VCaP (cell line): ENCODE results near the gene RFWD3.
A peak's percentile ranks its signal among the peaks of the same experiment; 100 is the strongest.

Experiments used
- H3K27ac ChIP-seq: fragments of 450-650 bp; 2 replicates; pipeline ENCODE4 v1.5.1; 2017
- CTCF ChIP-seq: fragments of 450-650 bp; conservative IDR thresholded peaks from 2 replicates; pipeline ENCODE4 v1.5.1; 2017; ENCODE audit warnings: mild to moderate bottlenecking, moderate library complexity

The RFWD3 gene

GRCh38 chr16:74666425-74667254 lies at the start of gene RFWD3:
Gene RFWD3 (minus strand): TSS chr16:74666877. CDS start chr16:74661449, 5,428 bp downstream.
- TF ChIP-seq CTCF, result no peak
- peak within 1 kb of the TSS; percentile 71 for H3K27ac ChIP-seq

GRCh38 chr16:74716355-74716754 lies 49.7 kb upstream of the RFWD3 start:
- no peak for TF ChIP-seq CTCF
- no peak overlapping the region for H3K27ac ChIP-seq

- H3K27ac ChIP-seq, result no peak overlapping the region
- no peak for TF ChIP-seq CTCF
These were observed 47.2 kb upstream of the RFWD3 start for GRCh38 chr16:74713876-74714275.

GRCh38 chr16:74713325-74713724 lies 46.6 kb upstream of the RFWD3 start:
- no peak overlapping the region for H3K27ac ChIP-seq
- TF ChIP-seq CTCF, result no peak

GRCh38 chr16:74711938-74712337 lies 45.3 kb upstream of the RFWD3 start:
- no peak overlapping the region for H3K27ac ChIP-seq
- no peak for TF ChIP-seq CTCF

- H3K27ac ChIP-seq, result no peak overlapping the region
- no peak for TF ChIP-seq CTCF
These were observed 43.7 kb upstream of the RFWD3 start for GRCh38 chr16:74710401-74710800.

GRCh38 chr16:74709441-74709877 lies 42.8 kb upstream of the RFWD3 start:
- no peak overlapping the region for H3K27ac ChIP-seq
- peak; percentile 92 for TF ChIP-seq CTCF
